Measurements from ENCODE around the gene MYO1D.

Gene MYO1D

DNA sequence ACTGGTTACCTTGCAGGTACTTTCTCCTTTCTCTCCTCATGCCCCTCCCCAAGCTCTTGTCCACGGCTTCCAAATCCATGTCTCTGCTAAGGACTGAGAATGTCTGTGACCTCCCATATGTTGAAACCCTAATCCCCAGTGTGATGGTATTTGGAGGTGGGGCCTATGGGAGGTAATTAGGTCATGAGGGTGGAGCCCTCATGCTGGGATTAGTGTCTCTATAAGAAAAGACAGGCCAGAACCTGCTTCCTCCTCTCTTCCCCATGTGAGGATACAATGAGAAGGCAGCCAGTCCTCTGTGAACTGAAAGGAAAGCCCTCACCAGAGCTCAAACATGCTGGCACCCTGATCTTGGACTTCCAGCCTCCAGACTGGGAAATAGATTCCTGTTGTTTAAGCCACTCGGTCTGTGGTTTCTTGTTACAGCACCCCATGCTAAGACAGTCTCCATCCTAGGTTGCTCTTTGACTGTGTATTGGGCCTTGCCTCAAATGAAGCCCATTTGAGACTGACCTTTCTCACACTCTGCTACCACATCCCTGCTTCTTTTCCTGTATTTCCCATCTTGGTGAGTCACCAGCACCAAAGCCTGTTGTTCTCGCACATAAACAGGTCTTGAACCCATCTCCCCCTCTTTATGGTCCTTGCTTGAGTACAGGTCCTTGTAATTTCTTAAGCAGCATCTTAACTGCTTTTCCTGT is 255.2 kb downstream of the MYO1D start:
- ChIA-PET POLR2A (no interaction called here), CTCF (interaction anchor here (1.1 to 1.6 kb wide), 5 partner anchors 11 to 255 kb away, joined by 3 to 4 read pairs (median 3); partner anchors contain the start of gene MYO1D)
- DNase-seq (ENCODE audit: extremely low spot score), result no peak
- no peak for TF ChIP-seq CTCF (IDR thresholded peaks at IDR 0.05; ENCODE audit: control extremely low read depth, extremely low read depth, low read depth, missing control alignments)

DNA sequence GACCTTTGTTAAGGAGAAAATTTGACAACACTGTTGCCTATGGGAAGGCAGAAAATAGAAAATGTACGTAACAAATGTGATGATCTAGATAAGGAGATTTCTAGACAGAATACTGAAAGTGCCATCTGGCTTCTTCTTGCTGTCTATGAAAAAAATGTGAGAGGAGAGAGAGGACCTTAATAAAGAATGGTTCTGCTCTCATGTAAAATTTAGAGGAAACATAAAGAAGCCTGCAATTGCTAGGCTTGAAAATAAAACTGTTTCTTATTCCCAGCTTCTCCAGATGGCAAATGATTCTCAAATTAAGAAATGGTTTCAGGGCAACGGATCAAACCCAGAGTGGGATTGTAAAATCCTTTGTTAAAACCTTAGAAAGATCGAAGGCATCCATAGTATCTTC is 261.6 kb downstream of the MYO1D start:
- POLR2A ChIA-PET, result no interaction called here
- no peak for DNase-seq (ENCODE audit: extremely low spot score)
- no peak for TF ChIP-seq CTCF (IDR thresholded peaks at IDR 0.05; ENCODE audit: control extremely low read depth, extremely low read depth, low read depth, missing control alignments)
- CTCF ChIA-PET, result interaction anchor here (0.8 to 1.0 kb wide), 3 partner anchors 11 to 151 kb away, joined by 3 read pairs; no protein-coding TSS in a partner anchor

DNA sequence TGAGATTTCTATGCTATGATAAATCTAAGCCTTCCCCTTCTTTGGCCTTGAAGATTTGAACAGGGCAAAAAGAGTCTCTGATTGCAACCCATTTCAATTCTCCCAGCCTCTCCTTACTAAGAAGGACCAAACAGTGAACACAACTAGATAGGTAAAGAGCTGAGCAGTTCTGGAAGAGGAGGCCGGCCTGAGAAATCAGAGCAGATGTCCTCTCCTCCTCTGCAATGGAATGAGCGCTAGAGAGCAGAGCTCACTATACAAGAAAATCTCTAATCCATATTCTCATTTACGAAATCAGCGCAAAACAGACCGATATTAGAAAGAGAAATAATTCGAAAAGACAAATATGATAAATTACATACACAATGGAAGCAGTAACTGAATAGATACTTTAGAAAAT is 266.0 kb downstream of the MYO1D start:
- POLR2A ChIA-PET, result no interaction called here
- DNase-seq (ENCODE audit: extremely low spot score), result no peak
- CTCF ChIA-PET, result interaction anchor here (1.4 to 1.6 kb wide), 2 partner anchors 127 to 267 kb away, joined by 4 read pairs; partner anchors contain the start of gene MYO1D
- no peak for TF ChIP-seq CTCF (IDR thresholded peaks at IDR 0.05; ENCODE audit: control extremely low read depth, extremely low read depth, low read depth, missing control alignments)

- DNase-seq (ENCODE audit: extremely low spot score), result no peak
- TF ChIP-seq CTCF (IDR thresholded peaks at IDR 0.05; ENCODE audit: control extremely low read depth, extremely low read depth, low read depth, missing control alignments), result no peak
- CTCF ChIA-PET, result no interaction called here
- POLR2A ChIA-PET, result no interaction called here
Observed at GRCh38 chr17:32609884-32610650, 266.9 kb downstream of the MYO1D start.

GRCh38 chr17:32609085-32609484 is 267.8 kb downstream of the MYO1D start:
- ChIA-PET POLR2A (no interaction called here), CTCF (interaction anchor here (1.3 to 1.7 kb wide), 4 partner anchors 12 to 50 kb away, joined by 3 to 6 read pairs (median 4); no protein-coding TSS in a partner anchor)
- peak; percentile 61 for TF ChIP-seq CTCF (IDR thresholded peaks at IDR 0.05; ENCODE audit: control extremely low read depth, extremely low read depth, low read depth, missing control alignments)
- peak; percentile 67 for DNase-seq (ENCODE audit: extremely low spot score)

DNA sequence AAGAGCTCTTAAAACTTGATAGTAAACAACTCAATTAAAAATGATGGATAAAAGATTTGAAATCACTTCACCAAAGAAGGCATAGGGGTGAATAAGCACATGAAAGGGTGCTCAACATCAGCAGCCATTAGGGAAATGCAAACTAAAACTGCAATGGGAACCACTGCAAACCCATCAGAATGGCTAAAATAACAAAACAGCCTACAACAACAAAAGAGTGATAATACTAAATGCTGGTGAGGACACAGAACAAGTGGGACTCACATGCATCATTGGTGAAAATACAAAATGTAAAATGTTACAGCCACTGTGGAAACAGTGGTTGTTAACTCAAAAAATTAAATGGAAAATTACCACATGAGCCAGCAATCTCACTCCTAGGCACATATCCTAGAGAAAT is 268.7 kb downstream of the MYO1D start:
- no peak for TF ChIP-seq CTCF (IDR thresholded peaks at IDR 0.05; ENCODE audit: control extremely low read depth, extremely low read depth, low read depth, missing control alignments)
- ChIA-PET POLR2A (no interaction called here), CTCF (interaction anchor here (0.9 to 1.7 kb wide), 7 partner anchors 11 to 124 kb away, joined by 3 to 6 read pairs (median 3); partner anchors contain the start of gene CDK5R1)
- DNase-seq (ENCODE audit: extremely low spot score), result no peak
